ENCODE data around the gene TEK.

DNA sequence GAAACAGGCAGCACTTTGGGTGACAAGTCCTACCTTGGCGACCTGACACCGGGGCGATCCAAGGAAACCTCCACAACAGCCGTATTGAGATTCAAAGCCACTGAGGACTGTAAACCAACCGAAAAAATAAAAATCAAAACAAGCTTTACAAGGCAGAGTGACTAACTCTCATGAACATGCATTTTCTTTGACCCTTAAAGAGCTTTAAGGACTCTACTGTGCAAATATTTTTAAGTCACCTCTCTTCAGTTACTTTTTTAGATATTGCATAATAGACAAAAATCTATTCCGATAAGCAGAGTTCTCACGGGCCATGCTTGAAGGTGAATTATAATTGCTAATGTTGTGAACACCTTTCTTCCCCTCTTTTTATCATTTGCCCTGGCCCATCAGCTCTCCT, 149.6 kb downstream of the TEK start:
- TF ChIP-seq POLR2A (IDR thresholded peaks at IDR 0.05; ENCODE audit: low read length) (no peak), GATA1 (IDR thresholded peaks at IDR 0.05; ENCODE audit: low read depth, low read length) (no peak)

All from erythroblast (primary cell).